Ishikawa (cell line): ENCODE results near the gene GRID2.

ENCODE experiments used
- CEBPB ChIP-seq: IDR thresholded peaks from 2 replicates; pipeline ENCODE4 v1.6.1; 2012
- CREB1 ChIP-seq: IDR thresholded peaks from 2 replicates; pipeline ENCODE4 v1.6.1; 2012; ENCODE audit warnings: low read depth
- EGR1 ChIP-seq: IDR thresholded peaks from 2 replicates; pipeline ENCODE4 v1.6.1; 2012
- EP300 ChIP-seq: IDR thresholded peaks from 2 replicates; pipeline ENCODE4 v1.6.1; 2012; ENCODE audit warnings: borderline replicate concordance
- FOXM1 ChIP-seq: IDR thresholded peaks from 2 replicates; pipeline ENCODE4 v1.6.1; 2012; ENCODE audit warnings: low read depth, borderline replicate concordance
- MAX ChIP-seq: IDR thresholded peaks from 2 replicates; pipeline ENCODE4 v1.6.1; 2012
- NFIC ChIP-seq: IDR thresholded peaks from 2 replicates; pipeline ENCODE4 v1.6.1; 2012
- RAD21 ChIP-seq: IDR thresholded peaks from 2 replicates; pipeline ENCODE4 v1.6.1; 2012; ENCODE audit warnings: low read depth
- REST ChIP-seq: IDR thresholded peaks from 2 replicates; pipeline ENCODE4 v1.6.1; 2012; ENCODE audit warnings: low read depth, mild to moderate bottlenecking
- TAF1 ChIP-seq: IDR thresholded peaks from 2 replicates; pipeline ENCODE4 v1.6.1; 2012; ENCODE audit warnings: low read depth, mild to moderate bottlenecking
- TCF12 ChIP-seq: IDR thresholded peaks from 2 replicates; pipeline ENCODE4 v1.6.1; 2012; ENCODE audit warnings: low read depth
- TEAD4 ChIP-seq: IDR thresholded peaks from 2 replicates; pipeline ENCODE4 v1.6.1; 2012
- USF1 ChIP-seq: IDR thresholded peaks from 2 replicates; pipeline ENCODE4 v1.6.1; 2012
- YY1 ChIP-seq: IDR thresholded peaks from 2 replicates; pipeline ENCODE4 v1.6.1; 2012; ENCODE audit warnings: low read depth
- ZBTB7A ChIP-seq: IDR thresholded peaks from 2 replicates; pipeline ENCODE4 v1.6.1; 2012; ENCODE audit warnings: low read depth

The GRID2 gene

GRCh38 chr4:93147524-93148212 is 843.9 kb downstream of the GRID2 start:
- TF ChIP-seq TCF12 (peak; percentile 85), USF1 (no peak), EP300 (peak; percentile 93), MAX (no peak), NFIC (peak; percentile 52), CREB1 (no peak), CEBPB (peak; percentile 56), REST (no peak), TEAD4 (peak; percentile 71), YY1 (0 out of 2 replicates have a peak, but pooled peaks have one; percentile 15), TAF1 (no peak), EGR1 (no peak), ZBTB7A (no peak), RAD21 (no peak), FOXM1 (peak; percentile 83)

- no peak for TF ChIP-seq USF1
- TF ChIP-seq TCF12: no peak
- TF ChIP-seq TAF1: no peak
- TF ChIP-seq EGR1: no peak
- TF ChIP-seq TEAD4: no peak
- TF ChIP-seq EP300: no peak
- no peak for TF ChIP-seq CEBPB
- no peak for TF ChIP-seq MAX
- no peak for TF ChIP-seq CREB1
- no peak for TF ChIP-seq REST
- TF ChIP-seq ZBTB7A: no peak
- TF ChIP-seq FOXM1: no peak
These were observed 848.7 kb downstream of the GRID2 start for GRCh38 chr4:93152491-93152890.

- TF ChIP-seq TAF1 (no peak), ZBTB7A (no peak), EP300 (no peak), CREB1 (no peak), RAD21 (0 out of 2 replicates have a peak, but pooled peaks have one; percentile 30), REST (no peak)
These were observed 854.2 kb downstream of the GRID2 start for GRCh38 chr4:93157986-93158385.

- TF ChIP-seq EP300 (no peak), NFIC (no peak), TAF1 (no peak), TEAD4 (no peak), EGR1 (no peak), CEBPB (no peak), TCF12 (no peak), USF1 (no peak), REST (no peak), YY1 (no peak), MAX (no peak), FOXM1 (no peak), CREB1 (no peak)
These were observed 864.3 kb downstream of the GRID2 start for GRCh38 chr4:93168053-93168452.
